Testis (tissue), 3 donors: Measurements from ENCODE around the gene RGS10. TPM values are rescaled to one million over a fixed set of nuclear protein-coding genes. Genes with fewer than 3 reads are reported as not detected.

Experiments used
- DNase-seq: peaks from one replicate; pipeline ENCODE4 v3.0.0-alpha.2; 2019
- H3K27ac ChIP-seq, 2 donors: fragments of 200-600 bp; sonication (generic); one replicate each; pipeline ENCODE4 v1.5.1; 2019
- H3K27me3 ChIP-seq: fragments of 200-600 bp; sonication (generic); one replicate; pipeline ENCODE4 v1.5.1; 2019
- H3K36me3 ChIP-seq: fragments of 200-600 bp; sonication (generic); one replicate; pipeline ENCODE4 v1.5.1; 2017; ENCODE audit warnings: low read depth; ENCODE audit errors: missing control alignments
- H3K4me1 ChIP-seq: fragments of 200-600 bp; sonication (generic); one replicate; pipeline ENCODE4 v1.5.1; 2019
- H3K4me3 ChIP-seq, 2 donors: fragments of 200-600 bp; sonication (generic); one replicate each; pipeline ENCODE4 v1.5.1; 2017 to 2019
- H3K9me3 ChIP-seq: fragments of 200-600 bp; sonication (generic); one replicate; pipeline ENCODE4 v1.5.1; 2017
- CTCF ChIP-seq, 3 experiments: fragments of 450-650 bp in 2 of 3; fragments of 200-600 bp in 1 of 3; sonication (generic) in 1 of 3; IDR thresholded peaks; one replicate each; pipeline ENCODE4 v1.5.1; 2016 to 2019; ENCODE audit warnings: antibody characterized with exemption in 3 of 3, mild to moderate bottlenecking in 2 of 3, moderate library complexity in 1 of 3
- POLR2A ChIP-seq: fragments of 450-650 bp; IDR thresholded peaks from one replicate; pipeline ENCODE4 v1.6.1; 2017; ENCODE audit warnings: antibody characterized with exemption, mild to moderate bottlenecking, moderate library complexity
- WGBS, 2 donors: methylation state at CpG; one replicate each; pipeline ENCODE4 v1.1.5; 2018; 5-methylcytosine and 5-hydroxymethylcytosine counted together
- intact Hi-C: fragments of 100-400 bp; cut with DNase I; formaldehyde crosslinking; loops from one replicate; pipeline ENCODE4 v1.15.1; 2023; ENCODE audit warnings: low total_unique reads
- polyA plus RNA-seq: library from polyadenylated mRNA; stranded (reverse); fragments of 350-450 nt; fragmentation: Illumina TruSeq; extraction: RNeasy Lipid Tissue Mini Kit (QIAGEN cat#74804); gene quantifications from one replicate; pipeline ENCODE4 v1.2.3, GENCODE V29; 2014; ENCODE audit warnings: low read depth, low replicate concordance; ENCODE audit not compliant: insufficient read depth
- total RNA-seq, 2 donors: library from RNA; depleted of rRNA; stranded (reverse); fragments of >200 nt; gene quantifications; one replicate each; pipeline ENCODE4 v1.2.3, GENCODE V29; 2016

Gene RGS10
- total and polyA plus RNA-seq, 3 donors from 2014 or later = 3.6 to 13.7 (median 7.1) TPM

DNA sequence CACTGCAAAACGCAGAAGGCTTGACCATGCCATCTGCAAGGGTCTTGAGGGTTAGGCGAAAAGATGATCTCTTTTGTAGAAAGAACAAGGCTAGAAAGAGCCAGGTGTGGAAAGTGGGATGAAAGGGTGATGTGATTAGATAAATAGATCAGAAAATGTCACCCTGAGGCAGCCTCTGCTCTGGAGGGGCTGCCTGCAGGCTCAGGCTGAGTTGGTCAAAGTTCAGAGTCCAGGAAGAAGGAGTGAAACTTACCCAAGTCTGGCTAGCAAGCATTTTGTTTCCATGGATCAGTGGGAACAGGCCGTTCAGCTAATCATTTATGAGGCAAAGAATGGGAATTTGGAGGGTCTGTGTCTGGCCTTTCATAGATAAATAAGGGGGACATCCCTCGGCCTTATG, 79.7 kb downstream of the RGS10 start:
- Histone ChIP-seq H3K9me3 (no peaks in the 10 kb centered on the region), H3K36me3 (no peaks in the 10 kb centered on the region), H3K4me1 (no peaks in the 10 kb centered on the region), H3K27ac (no peak overlapping the region), H3K4me3 (no peak overlapping the region), H3K27me3 (no peaks in the 10 kb centered on the region)
- TF ChIP-seq CTCF (IDR thresholded peaks at IDR 0.05) (no peak), POLR2A (no peak)
- intact Hi-C loops = no loop called here
- WGBS, 2 donors = 95% methylated on average over 4 of the region's 4 CpGs
- DNase-seq = no peak

GRCh38 chr10:119461923-119462322, 80.6 kb downstream of the RGS10 start:
- intact Hi-C loops = no loop called here
- Histone ChIP-seq H3K36me3 (no peaks in the 10 kb centered on the region), H3K4me1 (no peaks in the 10 kb centered on the region), H3K27me3 (no peaks in the 10 kb centered on the region), H3K27ac (no peak overlapping the region), H3K9me3 (no peaks in the 10 kb centered on the region), H3K4me3 (no peak overlapping the region)
- no peak for DNase-seq
- TF ChIP-seq POLR2A = no peak
- no peak for TF ChIP-seq CTCF (IDR thresholded peaks at IDR 0.05)
- 84 to 90% methylated on average over 2 of the region's 2 CpGs for WGBS, 2 donors

DNA sequence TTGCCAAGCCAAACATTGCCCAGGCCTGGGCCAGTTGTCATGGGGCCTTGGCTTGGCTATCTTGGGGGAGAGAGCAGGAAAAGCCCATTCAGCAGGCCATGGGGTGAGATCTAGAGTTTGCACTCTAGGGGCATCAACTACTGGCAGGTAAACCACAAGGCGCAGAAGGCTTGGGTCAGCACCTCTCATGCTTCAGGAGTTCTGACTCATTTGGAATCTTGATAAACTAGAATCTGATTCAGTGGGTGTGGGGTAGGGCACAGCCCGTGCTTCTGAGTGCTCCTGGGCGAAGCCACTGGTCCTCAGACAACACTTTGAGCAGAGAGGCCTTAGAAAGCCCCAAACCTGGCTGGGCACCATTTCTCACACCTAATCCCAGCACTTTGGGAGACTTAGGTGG, 81.1 kb downstream of the RGS10 start:
- Histone ChIP-seq H3K4me1 (no peaks in the 10 kb centered on the region), H3K27me3 (no peaks in the 10 kb centered on the region), H3K9me3 (no peaks in the 10 kb centered on the region), H3K4me3 (no peak overlapping the region), H3K36me3 (no peaks in the 10 kb centered on the region), H3K27ac (no peak overlapping the region)
- intact Hi-C loops = no loop called here
- DNase-seq = no peak
- TF ChIP-seq CTCF (IDR thresholded peaks at IDR 0.05) (no peak), POLR2A (no peak)
- 92 to 100% methylated on average over 2 to 3 of the region's 3 CpGs for WGBS, 2 donors

- no peak overlapping the region for H3K27ac ChIP-seq
Observed at GRCh38 chr10:119460369-119461195, 81.9 kb downstream of the RGS10 start.

GRCh38 chr10:119459681-119460340, 82.7 kb downstream of the RGS10 start:
- H3K4me3 ChIP-seq = no peak overlapping the region
- TF ChIP-seq POLR2A (no peak), CTCF (IDR thresholded peaks at IDR 0.05) (no peak)
- H3K27ac ChIP-seq = no peak overlapping the region
- no peaks in the 10 kb centered on the region for H3K36me3 ChIP-seq
- intact Hi-C loops = no loop called here
- H3K27me3 ChIP-seq = no peaks in the 10 kb centered on the region
- 85 to 93% methylated on average over 8 to 17 of the region's 17 CpGs for WGBS, 2 donors
- H3K9me3 ChIP-seq = no peaks in the 10 kb centered on the region
- DNase-seq = no peak
- H3K4me1 ChIP-seq = no peaks in the 10 kb centered on the region

More at GRCh38 chr10:119460369-119461195, 81.9 kb downstream of the RGS10 start:
- intact Hi-C loops = no loop called here
- no peaks in the 10 kb centered on the region for H3K27me3 ChIP-seq
- H3K4me3 ChIP-seq = no peak overlapping the region
- no peak for TF ChIP-seq POLR2A
- no peaks in the 10 kb centered on the region for H3K36me3 ChIP-seq
- DNase-seq = no peak
- no peaks in the 10 kb centered on the region for H3K4me1 ChIP-seq
- WGBS, 2 donors = 73 to 82% methylated on average over 9 to 11 of the region's 11 CpGs
- H3K9me3 ChIP-seq = no peaks in the 10 kb centered on the region
